Endothelial cell (in vitro differentiated cells): ENCODE data around the gene CRTAC1. TPM values are rescaled to one million over a fixed set of nuclear protein-coding genes. Genes with fewer than 3 reads are reported as not detected.

Source experiments
- DNase-seq: peaks from one replicate; pipeline ENCODE4 v3.0.0; 2021; ENCODE audit warnings: low spot score
- H3K27ac Mint-ChIP-seq: one replicate; pipeline ENCODE4 v1.8.0; 2021; ENCODE audit warnings: mixed read lengths, inconsistent platforms; ENCODE audit not compliant: unreplicated experiment
- H3K27me3 Mint-ChIP-seq: one replicate; pipeline ENCODE4 v1.8.0; 2021; ENCODE audit warnings: mild to moderate bottlenecking, moderate library complexity, mixed read lengths, inconsistent platforms; ENCODE audit not compliant: unreplicated experiment
- H3K36me3 Mint-ChIP-seq: one replicate; pipeline ENCODE4 v1.8.0; 2021; ENCODE audit warnings: mild to moderate bottlenecking, low read depth, mixed read lengths, inconsistent platforms; ENCODE audit not compliant: unreplicated experiment
- H3K4me1 Mint-ChIP-seq: one replicate; pipeline ENCODE4 v1.8.0; 2021; ENCODE audit warnings: mild to moderate bottlenecking, mixed read lengths, inconsistent platforms; ENCODE audit not compliant: unreplicated experiment
- H3K4me3 Mint-ChIP-seq: one replicate; pipeline ENCODE4 v1.8.0; 2021; ENCODE audit warnings: mild to moderate bottlenecking, mixed read lengths, inconsistent platforms; ENCODE audit not compliant: unreplicated experiment
- H3K9me3 Mint-ChIP-seq: one replicate; pipeline ENCODE4 v1.8.0; 2021; ENCODE audit warnings: mixed read lengths, inconsistent platforms; ENCODE audit not compliant: unreplicated experiment
- CTCF ChIP-seq: fragments of 200-600 bp; sonication (generic); IDR thresholded peaks from one replicate; pipeline ENCODE4 v1.5.0; 2021; ENCODE audit warnings: antibody characterized with exemption; ENCODE audit not compliant: unreplicated experiment
- total RNA-seq: library from RNA; stranded (reverse); fragmentation: NEBNext Ultra II Directional; extraction: Animal tissue kit (Norgen Biotek cat#: 25700); gene quantifications from one replicate; pipeline ENCODE4 v1.2.1, GENCODE V29; 2021; ENCODE audit not compliant: unreplicated experiment

Gene CRTAC1
- total RNA-seq, 1 donor from 2014 or later: 37.3 TPM

DNA sequence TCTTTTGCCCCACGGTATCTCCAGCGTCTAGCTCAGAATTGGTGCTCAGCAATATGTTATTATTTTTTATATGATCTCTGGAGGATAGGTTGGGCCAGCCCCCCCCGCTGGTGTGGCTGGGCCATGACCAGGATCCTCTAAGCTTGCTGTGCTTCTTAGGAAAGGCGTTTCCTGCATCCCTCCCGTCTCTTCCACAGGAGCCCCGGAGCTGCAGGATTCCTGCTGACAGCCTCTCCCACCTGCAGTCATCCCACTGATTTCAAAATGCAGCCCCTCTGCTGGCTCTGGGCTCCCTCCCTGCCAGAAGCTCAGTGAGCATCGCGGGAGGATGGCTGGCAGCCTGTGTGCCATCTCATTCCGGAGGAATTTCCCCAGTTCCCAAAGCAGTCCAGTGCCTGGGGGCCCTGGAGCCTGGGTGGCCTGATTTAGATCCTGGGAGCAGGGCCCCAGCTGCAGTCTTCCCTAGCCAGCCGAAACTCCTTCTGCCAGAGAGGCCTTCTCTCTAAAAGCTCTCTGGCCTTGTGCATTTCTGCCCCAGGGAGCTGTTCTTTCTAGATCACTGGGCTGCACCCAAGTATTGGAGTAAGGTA lies 202.6 kb downstream of the CRTAC1 start:
- Mint-ChIP-seq H3K9me3 (no peaks in the 10 kb centered on the region), H3K36me3 (no peaks in the 10 kb centered on the region), H3K27ac (no peak overlapping the region), H3K4me3 (no peak overlapping the region), H3K4me1 (peaks cover 29% of the 10 kb centered on the region), H3K27me3 (peaks cover 10% of the 10 kb centered on the region)
- TF ChIP-seq CTCF: no peak
- no peak for DNase-seq

- H3K36me3 Mint-ChIP-seq: no peaks in the 10 kb centered on the region
- peaks cover 10% of the 10 kb centered on the region for H3K27me3 Mint-ChIP-seq
- H3K4me1 Mint-ChIP-seq: peaks cover 29% of the 10 kb centered on the region
- no peak for DNase-seq
- no peak overlapping the region for H3K27ac Mint-ChIP-seq
- no peak for TF ChIP-seq CTCF
- no peaks in the 10 kb centered on the region for H3K9me3 Mint-ChIP-seq
- H3K4me3 Mint-ChIP-seq: no peak overlapping the region
Observed at GRCh38 chr10:97826892-97827291, 203.5 kb downstream of the CRTAC1 start.

GRCh38 chr10:97825020-97825760 lies 205.2 kb downstream of the CRTAC1 start:
- H3K4me3 Mint-ChIP-seq: no peak overlapping the region
- H3K27ac Mint-ChIP-seq: no peak overlapping the region
- H3K36me3 Mint-ChIP-seq: no peaks in the 10 kb centered on the region
- peaks cover 19% of the 10 kb centered on the region for H3K4me1 Mint-ChIP-seq
- no peak for DNase-seq
- H3K27me3 Mint-ChIP-seq: peaks cover 10% of the 10 kb centered on the region
- TF ChIP-seq CTCF: no peak
- H3K9me3 Mint-ChIP-seq: no peaks in the 10 kb centered on the region

DNA sequence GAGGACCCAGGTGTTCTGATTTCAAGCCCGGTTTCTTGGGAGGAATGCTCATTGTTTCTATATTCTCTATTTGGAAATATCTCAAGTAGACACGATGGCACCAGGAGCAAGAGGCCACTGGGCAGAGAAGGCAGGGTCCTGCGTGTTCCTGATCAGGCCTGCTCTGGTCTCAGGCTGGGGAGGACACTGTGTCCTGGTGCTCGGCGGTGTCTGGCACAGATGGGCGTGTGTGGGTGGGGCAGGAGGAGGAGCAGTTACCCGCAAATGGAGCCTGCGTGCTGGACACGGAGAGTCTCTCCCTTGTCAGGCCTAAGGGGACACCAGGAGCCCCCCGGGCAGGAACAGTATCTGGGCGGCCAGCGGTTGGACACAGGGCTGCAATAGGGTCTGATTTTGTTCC lies 206.7 kb downstream of the CRTAC1 start:
- no peak overlapping the region for H3K27ac Mint-ChIP-seq
- DNase-seq: no peak
- no peak for TF ChIP-seq CTCF
- H3K4me1 Mint-ChIP-seq: peaks cover 6% of the 10 kb centered on the region
- H3K9me3 Mint-ChIP-seq: no peaks in the 10 kb centered on the region
- H3K36me3 Mint-ChIP-seq: no peaks in the 10 kb centered on the region
- peaks cover 7% of the 10 kb centered on the region for H3K27me3 Mint-ChIP-seq
- H3K4me3 Mint-ChIP-seq: no peak overlapping the region

- TF ChIP-seq CTCF: no peak
- no peak overlapping the region for H3K27ac Mint-ChIP-seq
- no peaks in the 10 kb centered on the region for H3K36me3 Mint-ChIP-seq
- H3K4me3 Mint-ChIP-seq: no peak overlapping the region
- H3K4me1 Mint-ChIP-seq: peaks cover 3% of the 10 kb centered on the region
- DNase-seq: no peak
- H3K27me3 Mint-ChIP-seq: peaks cover 8% of the 10 kb centered on the region
- no peaks in the 10 kb centered on the region for H3K9me3 Mint-ChIP-seq
Observed at GRCh38 chr10:97822261-97822687, 208.1 kb downstream of the CRTAC1 start.
